IMR-90 (cell line): ENCODE results near the gene XCR1. TPM values are rescaled to one million over a fixed set of nuclear protein-coding genes. Genes with fewer than 3 reads are reported as not detected.

Experiments used
- ATAC-seq: fragments of 200-7000 bp; cut with Tn5 transposase; 2 replicates; pipeline ENCODE4 v1.9.1; 2020; ENCODE audit warnings: low read depth, mild to moderate bottlenecking, moderate library complexity
- BruUV-seq: library from RNA; stranded (reverse); fragments of 400-500 nt; replicated peaks from 2 replicates; lab custom pipeline; 2021; lab: Mats Ljungman, UMichigan
- CTCF ChIA-PET: fragments of 300-600 bp; formaldehyde crosslinking; extraction: SDS; loops from one replicate; lab custom pipeline; 2021; ENCODE audit warnings: antibody characterized with exemption; lab: Yijun Ruan, JAX
- POLR2A ChIA-PET: fragments of 300-600 bp; sonication (Branson Sonifier 250); formaldehyde crosslinking; loops from one replicate; lab custom pipeline; 2022; ENCODE audit warnings: antibody characterized with exemption; ENCODE audit not compliant: unreplicated experiment; lab: Charles Lee
- DNase-seq: peaks from one replicate; pipeline ENCODE4 v3.0.0; 2013
- H2AFZ ChIP-seq: replicated peaks from 2 replicates; pipeline ENCODE3; 2013; ENCODE audit warnings: low read length, mild to moderate bottlenecking; ENCODE audit not compliant: poor library complexity
- H2AK5ac ChIP-seq: 2 replicates; pipeline ENCODE4 v1.6.1; 2013; ENCODE audit warnings: low read depth, low read length, inconsistent platforms
- H2AK9ac ChIP-seq: replicated peaks from 2 replicates; pipeline ENCODE3; 2013; ENCODE audit warnings: mild to moderate bottlenecking, low read depth, low read length, moderate library complexity; ENCODE audit not compliant: poor library complexity
- H2BK120ac ChIP-seq: 2 replicates; pipeline ENCODE4 v1.6.1; 2013; ENCODE audit warnings: low read depth, low read length, inconsistent platforms
- H2BK15ac ChIP-seq: 3 replicates; pipeline ENCODE4 v1.6.1; 2013; ENCODE audit warnings: low read depth, low read length, inconsistent platforms
- H2BK20ac ChIP-seq: 2 replicates; pipeline ENCODE4 v1.6.1; 2013; ENCODE audit warnings: low read depth, mild to moderate bottlenecking, inconsistent platforms, low read length, moderate library complexity
- H2BK5ac ChIP-seq: 2 replicates; pipeline ENCODE4 v1.6.1; 2013; ENCODE audit warnings: mild to moderate bottlenecking, low read depth, low read length, inconsistent platforms; ENCODE audit not compliant: poor library complexity, severe bottlenecking
- H3K14ac ChIP-seq: replicated peaks from 2 replicates; pipeline ENCODE4 v1.6.1; 2013; ENCODE audit warnings: low read depth, low read length, inconsistent platforms
- H3K18ac ChIP-seq: 2 replicates; pipeline ENCODE4 v1.6.1; 2013; ENCODE audit warnings: low read depth, low read length, control low read depth
- H3K23ac ChIP-seq: 2 replicates; pipeline ENCODE4 v1.6.1; 2013; ENCODE audit warnings: low read depth, low read length, inconsistent platforms
- H3K27ac ChIP-seq: 2 replicates; pipeline ENCODE4 v1.5.1; 2013; ENCODE audit warnings: mild to moderate bottlenecking, control low read depth, low read length; ENCODE audit not compliant: insufficient read depth
- H3K27me3 ChIP-seq: 2 replicates; pipeline ENCODE4 v1.6.1; 2013; ENCODE audit warnings: low read length; ENCODE audit not compliant: control insufficient read depth, insufficient read depth
- H3K36me3 ChIP-seq: 2 replicates; pipeline ENCODE4 v1.6.1; 2013; ENCODE audit warnings: low read length, mixed read lengths; ENCODE audit not compliant: control insufficient read depth, insufficient read depth
- H3K4ac ChIP-seq: 2 replicates; pipeline ENCODE4 v1.6.1; 2013; ENCODE audit warnings: low read depth, low read length, inconsistent platforms
- H3K4me1 ChIP-seq: 2 replicates; pipeline ENCODE4 v1.6.1; 2013; ENCODE audit warnings: low read length, mixed read lengths; ENCODE audit not compliant: control insufficient read depth, insufficient read depth
- H3K4me2 ChIP-seq: 2 replicates; pipeline ENCODE4 v1.6.1; 2013; ENCODE audit warnings: low read depth, mild to moderate bottlenecking, control low read depth, low read length, moderate library complexity
- H3K4me3 ChIP-seq: 2 replicates; pipeline ENCODE4 v1.5.1; 2013; ENCODE audit warnings: low read depth, mild to moderate bottlenecking, control low read depth, low read length, moderate library complexity; ENCODE audit not compliant: insufficient read depth
- H3K56ac ChIP-seq: 2 replicates; pipeline ENCODE4 v1.6.1; 2013; ENCODE audit warnings: low read length, inconsistent platforms; ENCODE audit not compliant: insufficient read depth; ENCODE audit errors: extremely low read depth
- H3K79me1 ChIP-seq, 2 experiments: 2 replicates each; pipeline ENCODE4 v1.6.1; 2013; ENCODE audit warnings: low read length in 2 of 2, inconsistent platforms in 1 of 2, low read depth in 1 of 2
- H3K9ac ChIP-seq: 2 replicates; pipeline ENCODE4 v1.6.1; 2013; ENCODE audit warnings: low read depth, low read length, control low read depth
- H3K9me1 ChIP-seq: 2 replicates; pipeline ENCODE4 v1.6.1; 2013; ENCODE audit warnings: low read length, inconsistent platforms; ENCODE audit not compliant: insufficient read depth
- H3K9me3 ChIP-seq: 2 replicates; pipeline ENCODE4 v1.6.1; 2013; ENCODE audit warnings: low read length; ENCODE audit not compliant: control insufficient read depth, insufficient read depth
- H4K20me1 ChIP-seq: 2 replicates; pipeline ENCODE4 v1.6.1; 2013; ENCODE audit warnings: low read length, inconsistent platforms; ENCODE audit not compliant: insufficient read depth
- H4K5ac ChIP-seq: 2 replicates; pipeline ENCODE4 v1.6.1; 2013; ENCODE audit warnings: mild to moderate bottlenecking, low read depth, low read length, control low read depth
- H4K8ac ChIP-seq, 2 experiments: 2 replicates each; pipeline ENCODE4 v1.6.1; 2013; ENCODE audit warnings: low read depth in 2 of 2, low read length in 2 of 2, control low read depth in 1 of 2, inconsistent platforms in 1 of 2
- H4K91ac ChIP-seq: 2 replicates; pipeline ENCODE4 v1.6.1; 2013; ENCODE audit warnings: low read depth, low read length, inconsistent platforms; ENCODE audit not compliant: insufficient read depth
- BHLHE40 ChIP-seq: fragments of 150-350 bp; IDR thresholded peaks from 2 replicates; pipeline ENCODE4 v1.6.1; 2016; ENCODE audit warnings: mild to moderate bottlenecking, low read depth, low read length
- CEBPB ChIP-seq: IDR thresholded peaks from 2 replicates; pipeline ENCODE4 v1.6.1; 2012; ENCODE audit warnings: low read depth, low read length, improper control_type of control experiment
- CHD1 ChIP-seq: IDR thresholded peaks from 2 replicates; pipeline ENCODE4 v1.6.1; 2012; ENCODE audit warnings: low read depth, low read length, improper control_type of control experiment
- CTCF ChIP-seq: conservative IDR thresholded peaks from 2 replicates; pipeline ENCODE4 v1.5.1; 2012; ENCODE audit warnings: mild to moderate bottlenecking, low read depth, low read length, improper control_type of control experiment
- ELK1 ChIP-seq: fragments of 150-350 bp; IDR thresholded peaks from 2 replicates; pipeline ENCODE4 v1.6.1; 2016; ENCODE audit warnings: low read depth, mild to moderate bottlenecking, low read length, moderate library complexity, borderline replicate concordance
- FOS ChIP-seq: fragments of 150-350 bp; IDR thresholded peaks from 2 replicates; pipeline ENCODE4 v1.6.1; 2016; ENCODE audit warnings: low read depth, low read length
- MAFK ChIP-seq: IDR thresholded peaks from 2 replicates; pipeline ENCODE4 v1.6.1; 2012; ENCODE audit warnings: low read depth, low read length, improper control_type of control experiment
- MAZ ChIP-seq: IDR thresholded peaks from 2 replicates; pipeline ENCODE4 v1.6.1; 2012; ENCODE audit warnings: low read depth, mild to moderate bottlenecking, low read length, improper control_type of control experiment, moderate library complexity, borderline replicate concordance
- MXI1 ChIP-seq: IDR thresholded peaks from 2 replicates; pipeline ENCODE4 v1.6.1; 2012; ENCODE audit warnings: low read depth, mild to moderate bottlenecking, low read length, moderate library complexity, borderline replicate concordance
- NFE2L2 ChIP-seq: fragments of 150-350 bp; IDR thresholded peaks from 2 replicates; pipeline ENCODE4 v1.6.1; 2016; ENCODE audit warnings: low read depth, mild to moderate bottlenecking, low read length
- POLR2A ChIP-seq: IDR thresholded peaks from 2 replicates; pipeline ENCODE4 v1.6.1; 2012; ENCODE audit warnings: mild to moderate bottlenecking, low read depth, low read length
- RAD21 ChIP-seq: IDR thresholded peaks from 2 replicates; pipeline ENCODE4 v1.6.1; 2012; ENCODE audit warnings: low read length, improper control_type of control experiment
- RCOR1 ChIP-seq: IDR thresholded peaks from 2 replicates; pipeline ENCODE4 v1.6.1; 2012; ENCODE audit warnings: mild to moderate bottlenecking, low read length, improper control_type of control experiment; ENCODE audit not compliant: insufficient replicate concordance
- RFX5 ChIP-seq: IDR thresholded peaks from 2 replicates; pipeline ENCODE4 v1.8.0; 2012; ENCODE audit warnings: low read depth, mild to moderate bottlenecking, low read length, moderate library complexity
- SMC3 ChIP-seq: fragments of 150-350 bp; IDR thresholded peaks from 2 replicates; pipeline ENCODE4 v1.6.1; 2016; ENCODE audit warnings: low read depth, mild to moderate bottlenecking, antibody characterized with exemption, low read length, moderate library complexity
- USF2 ChIP-seq: fragments of 150-350 bp; IDR thresholded peaks from 2 replicates; pipeline ENCODE4 v1.6.1; 2017; ENCODE audit warnings: mild to moderate bottlenecking, antibody characterized with exemption, low read length, low read depth
- WGBS, 2 experiments: methylation state at CpG; one replicate each; pipeline versions ENCODE4 v1.1.5 to v1.1.7; 2013; ENCODE audit warnings: missing lambda C conversion rate in 2 of 2; ENCODE audit not compliant: insufficient read length in 1 of 2; ENCODE audit errors: extremely low coverage in 2 of 2; 5-methylcytosine and 5-hydroxymethylcytosine counted together
- dilution Hi-C: fragments of 300-500 bp; cut with HindIII; formaldehyde crosslinking; loops from one replicate; pipeline ENCODE4 v1.14.3; 2018; ENCODE audit warnings: low sequenced_read_pairs; ENCODE audit not compliant: unreplicated experiment
- in situ Hi-C: fragments of 300-500 bp; cut with MboI; formaldehyde crosslinking; loops from 3 replicates; pipeline ENCODE4 v1.14.3; 2019; ENCODE audit warnings: low sequenced_read_pairs, inconsistent platforms, mixed read lengths
- intact Hi-C: fragments of 100-400 bp; cut with micrococcal nuclease; formaldehyde crosslinking; loops from 2 replicates; pipeline ENCODE4 v1.10.0; 2022
- polyA plus RNA-seq, 3 experiments: library from polyadenylated mRNA; depleted of rRNA; stranded (reverse); fragments of >200 nt; gene quantifications; 2 replicates each; pipeline ENCODE4 v1.2.3, GENCODE V29; 2012; ENCODE audit warnings: low replicate concordance in 1 of 3
- total RNA-seq: library from RNA; depleted of rRNA; stranded (reverse); fragments of >200 nt; gene quantifications from 2 replicates; pipeline ENCODE4 v1.2.3, GENCODE V29; 2012

The XCR1 gene
- total and polyA plus RNA-seq, 2 of the 4 experiments (the other 2 are of a cell fraction): not detected

GRCh38 chr3:46038916-46039315 lies 11.6 kb upstream of the XCR1 start:
- no peaks in the 10 kb centered on the region for H3K4me1 ChIP-seq
- no peak overlapping the region for H2BK5ac ChIP-seq
- H3K4me3 ChIP-seq: no peak overlapping the region
- H4K5ac ChIP-seq: no peak overlapping the region
- no CpG with 5 or more reads among the region's 1 CpG for WGBS, 2 experiments
- no peak overlapping the region for H3K9ac ChIP-seq
- no peak for TF ChIP-seq MAZ
- TF ChIP-seq RCOR1: no peak
- TF ChIP-seq CEBPB: no peak
- TF ChIP-seq ELK1: no peak
- TF ChIP-seq MXI1: no peak
- no peak for TF ChIP-seq RFX5
- no peak for TF ChIP-seq USF2
- TF ChIP-seq CTCF: no peak
- no peak for TF ChIP-seq SMC3
- TF ChIP-seq FOS: no peak
- no peak for TF ChIP-seq POLR2A
- TF ChIP-seq BHLHE40: no peak
- TF ChIP-seq MAFK: no peak
- no peak for TF ChIP-seq NFE2L2
- no peak for TF ChIP-seq CHD1
- TF ChIP-seq RAD21: no peak
- H3K9me1 ChIP-seq: no peaks in the 10 kb centered on the region
- H3K14ac ChIP-seq: no peak overlapping the region
- no peak overlapping the region for H3K23ac ChIP-seq
- intact Hi-C loops: no loop called here
- no peaks in the 10 kb centered on the region for H3K36me3 ChIP-seq
- no peaks in the 10 kb centered on the region for H4K20me1 ChIP-seq
- BruUV-seq: no TSS peak
- no peak overlapping the region for H2BK120ac ChIP-seq
- dilution Hi-C loops: no loop called here
- no peak overlapping the region for H3K56ac ChIP-seq
- no peak overlapping the region for H3K4ac ChIP-seq
- no peak overlapping the region for H2AK5ac ChIP-seq
- in situ Hi-C loops: no loop called here
- H3K27me3 ChIP-seq: peaks cover 13% of the 10 kb centered on the region
- no peaks in the 10 kb centered on the region for H3K9me3 ChIP-seq
- H2BK20ac ChIP-seq: no peak overlapping the region
- H2BK15ac ChIP-seq: no peak overlapping the region
- no peak overlapping the region for H4K8ac ChIP-seq
- no peak overlapping the region for H2AK9ac ChIP-seq
- ChIA-PET CTCF (no interaction called here), POLR2A (no interaction called here)
- DNase-seq (no peak), ATAC-seq (no peak)
- no peak overlapping the region for H3K4me2 ChIP-seq
- no peak overlapping the region for H3K18ac ChIP-seq
- no peaks in the 10 kb centered on the region for H3K79me1 ChIP-seq
- H3K27ac ChIP-seq: no peak overlapping the region
- H2AFZ ChIP-seq: no peak overlapping the region
- no peak overlapping the region for H4K91ac ChIP-seq
